Calu3 (cell line): ENCODE results near the gene MAPK8IP3. TPM values are rescaled to one million over a fixed set of nuclear protein-coding genes. Genes with fewer than 3 reads are reported as not detected.

Experiments
- BruUV-seq: library from RNA; stranded (reverse); fragments of 400-500 nt; replicated peaks from 2 replicates; lab custom pipeline; 2021; lab: Mats Ljungman, UMichigan
- CTCF ChIA-PET: fragments of 300-600 bp; sonication (Branson Sonifier 250); formaldehyde crosslinking; loops from one replicate; lab custom pipeline; 2022; ENCODE audit warnings: antibody characterized with exemption; lab: Charles Lee
- DNase-seq: peaks from one replicate; pipeline ENCODE4 v3.0.0; 2022
- H3K27ac Mint-ChIP-seq: one replicate; pipeline ENCODE4 v1.8.0; 2022; ENCODE audit warnings: mixed read lengths; ENCODE audit not compliant: unreplicated experiment
- H3K27me3 Mint-ChIP-seq: one replicate; pipeline ENCODE4 v1.8.0; 2022; ENCODE audit warnings: mixed read lengths; ENCODE audit not compliant: unreplicated experiment
- H3K36me3 Mint-ChIP-seq: one replicate; pipeline ENCODE4 v1.8.0; 2022; ENCODE audit warnings: mild to moderate bottlenecking, moderate library complexity, mixed read lengths; ENCODE audit not compliant: insufficient read depth, unreplicated experiment
- H3K4me1 Mint-ChIP-seq: one replicate; pipeline ENCODE4 v1.8.0; 2022; ENCODE audit warnings: mild to moderate bottlenecking, low read depth, mixed read lengths; ENCODE audit not compliant: unreplicated experiment
- H3K4me3 Mint-ChIP-seq: one replicate; pipeline ENCODE4 v1.8.0; 2022; ENCODE audit warnings: mild to moderate bottlenecking, low read depth, moderate library complexity, mixed read lengths; ENCODE audit not compliant: unreplicated experiment
- H3K9me3 Mint-ChIP-seq: one replicate; pipeline ENCODE4 v1.8.0; 2022; ENCODE audit warnings: low read depth, mixed read lengths; ENCODE audit not compliant: unreplicated experiment
- intact Hi-C: fragments of 100-400 bp; cut with micrococcal nuclease; formaldehyde crosslinking; loops from one replicate; pipeline ENCODE4 v1.10.0; 2022; ENCODE audit not compliant: unreplicated experiment
- total RNA-seq: library from RNA; stranded (reverse); gene quantifications from 2 replicates; pipeline ENCODE4 v1.2.3, GENCODE V29; 2022
- TF ChIP-seq, protein P1 (sequence below): fragments of 200-600 bp; IDR thresholded peaks from one replicate; pipeline ENCODE4 v1.8.0; 2022; ENCODE audit warnings: antibody characterized with exemption; ENCODE audit not compliant: unreplicated experiment

Gene MAPK8IP3
- total RNA-seq, 1 experiment from 2014 or later, result 110 TPM

- TF ChIP-seq, protein P1, sequence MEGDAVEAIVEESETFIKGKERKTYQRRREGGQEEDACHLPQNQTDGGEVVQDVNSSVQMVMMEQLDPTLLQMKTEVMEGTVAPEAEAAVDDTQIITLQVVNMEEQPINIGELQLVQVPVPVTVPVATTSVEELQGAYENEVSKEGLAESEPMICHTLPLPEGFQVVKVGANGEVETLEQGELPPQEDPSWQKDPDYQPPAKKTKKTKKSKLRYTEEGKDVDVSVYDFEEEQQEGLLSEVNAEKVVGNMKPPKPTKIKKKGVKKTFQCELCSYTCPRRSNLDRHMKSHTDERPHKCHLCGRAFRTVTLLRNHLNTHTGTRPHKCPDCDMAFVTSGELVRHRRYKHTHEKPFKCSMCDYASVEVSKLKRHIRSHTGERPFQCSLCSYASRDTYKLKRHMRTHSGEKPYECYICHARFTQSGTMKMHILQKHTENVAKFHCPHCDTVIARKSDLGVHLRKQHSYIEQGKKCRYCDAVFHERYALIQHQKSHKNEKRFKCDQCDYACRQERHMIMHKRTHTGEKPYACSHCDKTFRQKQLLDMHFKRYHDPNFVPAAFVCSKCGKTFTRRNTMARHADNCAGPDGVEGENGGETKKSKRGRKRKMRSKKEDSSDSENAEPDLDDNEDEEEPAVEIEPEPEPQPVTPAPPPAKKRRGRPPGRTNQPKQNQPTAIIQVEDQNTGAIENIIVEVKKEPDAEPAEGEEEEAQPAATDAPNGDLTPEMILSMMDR, result no peak
- H3K4me1 Mint-ChIP-seq, result peaks cover 30% of the 10 kb centered on the region
- H3K9me3 Mint-ChIP-seq, result no peaks in the 10 kb centered on the region
- H3K36me3 Mint-ChIP-seq, result peaks cover 45% of the 10 kb centered on the region
- intact Hi-C loops, result no loop called here
- no TSS peak for BruUV-seq
- no peak for DNase-seq
- H3K27ac Mint-ChIP-seq, result no peak overlapping the region
- CTCF ChIA-PET, result no interaction called here
- H3K4me3 Mint-ChIP-seq, result no peak overlapping the region
- H3K27me3 Mint-ChIP-seq, result no peaks in the 10 kb centered on the region
Measured at GRCh38 chr16:1724491-1724890, 18.5 kb downstream of the MAPK8IP3 start.

- Mint-ChIP-seq H3K4me1 (peaks cover 15% of the 10 kb centered on the region), H3K27ac (no peak overlapping the region), H3K9me3 (no peaks in the 10 kb centered on the region), H3K36me3 (peaks cover 43% of the 10 kb centered on the region), H3K4me3 (no peak overlapping the region), H3K27me3 (no peaks in the 10 kb centered on the region)
- no TSS peak for BruUV-seq
- CTCF ChIA-PET, result no interaction called here
- no peak for DNase-seq
- TF ChIP-seq, protein P1, result no peak
- intact Hi-C loops, result no loop called here
Measured at GRCh38 chr16:1726661-1727502, 20.9 kb downstream of the MAPK8IP3 start.

GRCh38 chr16:1727651-1728624 is 21.9 kb downstream of the MAPK8IP3 start:
- Mint-ChIP-seq H3K27me3 (no peaks in the 10 kb centered on the region), H3K36me3 (peaks cover 36% of the 10 kb centered on the region), H3K4me3 (no peak overlapping the region), H3K9me3 (no peaks in the 10 kb centered on the region), H3K4me1 (peaks cover 9% of the 10 kb centered on the region), H3K27ac (no peak overlapping the region)
- intact Hi-C loops, result no loop called here
- DNase-seq, result no peak
- BruUV-seq, result no TSS peak
- TF ChIP-seq, protein P1, result no peak
- CTCF ChIA-PET, result no interaction called here

DNA sequence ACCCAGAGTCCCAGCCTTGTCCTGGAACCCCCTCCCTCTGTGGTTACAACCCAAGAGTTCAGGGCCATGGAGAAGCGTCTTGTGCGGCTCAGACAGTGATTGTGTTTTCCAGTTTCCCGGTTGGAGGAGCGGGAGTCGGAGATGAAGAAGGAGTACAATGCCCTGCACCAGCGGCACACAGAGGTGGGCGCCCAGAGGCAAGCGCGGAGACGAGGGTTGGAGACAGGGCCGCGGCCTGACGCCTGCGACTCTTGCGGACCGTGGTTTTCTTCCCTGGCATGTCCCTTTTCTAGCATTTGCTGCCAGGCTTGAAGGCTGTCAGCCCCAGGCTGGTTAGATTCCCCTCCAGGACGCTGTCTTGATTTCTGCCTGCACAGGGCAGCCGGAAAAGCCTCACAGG is 23.0 kb downstream of the MAPK8IP3 start:
- TF ChIP-seq, protein P1, result no peak
- CTCF ChIA-PET, result interaction anchor here (0.5 kb wide), 1 partner anchor 1570 kb away, joined by 3 read pairs; no protein-coding TSS in a partner anchor

More for the DNA sequence above, 23.0 kb downstream of the MAPK8IP3 start:
- Mint-ChIP-seq H3K4me1 (no peaks in the 10 kb centered on the region), H3K27ac (no peak overlapping the region), H3K4me3 (no peak overlapping the region), H3K27me3 (no peaks in the 10 kb centered on the region), H3K9me3 (no peaks in the 10 kb centered on the region), H3K36me3 (peaks cover 36% of the 10 kb centered on the region)
- no peak for DNase-seq
- intact Hi-C loops, result no loop called here
- no TSS peak for BruUV-seq
